Naive B cell (primary cell): ENCODE data around the gene SYNGR2. TPM values are rescaled to one million over a fixed set of nuclear protein-coding genes. Genes with fewer than 3 reads are reported as not detected.

Experiments
- ATAC-seq, 2 donors: fragments of 150-1000 bp; cut with Tn5 transposase; 2 replicates each; pipeline ENCODE4 v1.10.0; 2021; ENCODE audit warnings: low read depth in 2 of 2, mild to moderate bottlenecking in 2 of 2, moderate library complexity in 2 of 2
- DNase-seq: peaks from one replicate; pipeline ENCODE4 v3.0.0; 2022
- H3K27ac Mint-ChIP-seq, 6 donors: one replicate each; pipeline ENCODE4 v1.8.0; 2020 to 2022; ENCODE audit warnings: mild to moderate bottlenecking in 6 of 6, mixed read lengths in 6 of 6, moderate library complexity in 5 of 6, inconsistent platforms in 2 of 6
- H3K27me3 Mint-ChIP-seq, 3 donors: one replicate each; pipeline ENCODE4 v1.8.0; 2021 to 2022; ENCODE audit warnings: mixed read lengths in 3 of 3, mild to moderate bottlenecking in 1 of 3
- H3K36me3 Mint-ChIP-seq, 2 donors: one replicate each; pipeline ENCODE4 v1.8.0; 2020 to 2022; ENCODE audit warnings: mixed read lengths in 2 of 2, inconsistent platforms in 1 of 2, mild to moderate bottlenecking in 1 of 2
- H3K4me1 Mint-ChIP-seq, 3 donors: one replicate each; pipeline ENCODE4 v1.8.0; 2020 to 2022; ENCODE audit warnings: mixed read lengths in 3 of 3, inconsistent platforms in 1 of 3, mild to moderate bottlenecking in 1 of 3, moderate library complexity in 1 of 3
- H3K4me3 Mint-ChIP-seq, 8 donors: one replicate each; pipeline ENCODE4 v1.8.0; 2020 to 2022; ENCODE audit warnings: mild to moderate bottlenecking in 8 of 8, mixed read lengths in 8 of 8, moderate library complexity in 8 of 8, inconsistent platforms in 2 of 8
- H3K9me3 Mint-ChIP-seq, 7 donors: one replicate each; pipeline ENCODE4 v1.8.0; 2020 to 2022; ENCODE audit warnings: mixed read lengths in 7 of 7, mild to moderate bottlenecking in 5 of 7, inconsistent platforms in 2 of 7, moderate library complexity in 1 of 7
- polyA plus RNA-seq, 6 donors: library from polyadenylated mRNA; unstranded; fragments of 300-500 nt; fragmentation: Illumina TruSeq; gene quantifications; one replicate each; pipeline ENCODE4 v1.2.3, GENCODE V29; 2021; ENCODE audit warnings: low read depth in 6 of 6

SYNGR2 gene
- polyA plus RNA-seq, 6 donors from 2014 or later = 490 to 908 (median 562) TPM

GRCh38 chr17:78125976-78126894 is 42.1 kb upstream of the SYNGR2 start:
- peak overlapping the region in 7 of 8 donors; percentile 92 to 100 (median 95) for H3K4me3 Mint-ChIP-seq
- peaks cover 64 to 89% (median 65%) of the 10 kb centered on the region in 3 donors for H3K4me1 Mint-ChIP-seq

GRCh38 chr17:78126895-78127238 is 41.5 kb upstream of the SYNGR2 start:
- no peak for ATAC-seq
- H3K36me3 Mint-ChIP-seq = peaks cover 0 to 15% of the 10 kb centered on the region in 2 donors
- no peaks in the 10 kb centered on the region for H3K9me3 Mint-ChIP-seq
- H3K27me3 Mint-ChIP-seq = no peaks in the 10 kb centered on the region
- peaks cover 58 to 84% (median 58%) of the 10 kb centered on the region in 3 donors for H3K4me1 Mint-ChIP-seq
- H3K4me3 Mint-ChIP-seq = peak overlapping the region; percentile 92 to 100 (median 94)
- no peak for DNase-seq
- peak overlapping the region in 5 of 6 donors; percentile 70 to 97 (median 94) for H3K27ac Mint-ChIP-seq

More at GRCh38 chr17:78125976-78126894, 42.1 kb upstream of the SYNGR2 start:
- Mint-ChIP-seq H3K27me3 (no peaks in the 10 kb centered on the region), H3K27ac (peak overlapping the region in 4 of 6 donors; percentile 63 to 97 (median 92)), H3K9me3 (no peaks in the 10 kb centered on the region), H3K36me3 (peaks cover 0 to 15% of the 10 kb centered on the region in 2 donors)
- DNase-seq (no peak), ATAC-seq (no peak)

- peaks cover 0 to 15% of the 10 kb centered on the region in 2 donors for H3K36me3 Mint-ChIP-seq
- H3K4me3 Mint-ChIP-seq = peak overlapping the region; percentile 92 to 100 (median 94)
- peaks cover 55 to 82% (median 58%) of the 10 kb centered on the region in 3 donors for H3K4me1 Mint-ChIP-seq
- H3K9me3 Mint-ChIP-seq = no peaks in the 10 kb centered on the region
- DNase-seq = peak; percentile 68
- H3K27ac Mint-ChIP-seq = peak overlapping the region; percentile 48 to 97 (median 93)
- peak; percentile 13 to 21 for ATAC-seq
- no peaks in the 10 kb centered on the region for H3K27me3 Mint-ChIP-seq
Observed at GRCh38 chr17:78127239-78127887, 41.0 kb upstream of the SYNGR2 start.

- H3K4me1 Mint-ChIP-seq = peaks cover 54 to 82% (median 59%) of the 10 kb centered on the region in 3 donors
- H3K36me3 Mint-ChIP-seq = peaks cover 0 to 11% of the 10 kb centered on the region in 2 donors
- no peaks in the 10 kb centered on the region for H3K27me3 Mint-ChIP-seq
- peak overlapping the region; percentile 48 to 97 (median 93) for H3K27ac Mint-ChIP-seq
- DNase-seq = no peak
- no peaks in the 10 kb centered on the region for H3K9me3 Mint-ChIP-seq
- peak overlapping the region; percentile 92 to 100 (median 94) for H3K4me3 Mint-ChIP-seq
- ATAC-seq = no peak
Observed at GRCh38 chr17:78127888-78128550, 40.4 kb upstream of the SYNGR2 start.

- peaks cover 2 to 4% of the 10 kb centered on the region in 2 donors for H3K36me3 Mint-ChIP-seq
- peaks cover 54 to 82% (median 59%) of the 10 kb centered on the region in 3 donors for H3K4me1 Mint-ChIP-seq
- no peaks in the 10 kb centered on the region for H3K27me3 Mint-ChIP-seq
- DNase-seq (peak; percentile 74), ATAC-seq (peak; percentile 17 to 24)
- H3K27ac Mint-ChIP-seq = peak within 1 kb of the TSS; percentile 90 to 99 (median 98)
- no peaks in the 10 kb centered on the region for H3K9me3 Mint-ChIP-seq
- peak within 1 kb of the TSS; percentile 95 to 100 (median 97) for H3K4me3 Mint-ChIP-seq
Observed at GRCh38 chr17:78128551-78129350, 39.6 kb upstream of the SYNGR2 start, which contains the start of gene TMC6. TMC6 (minus strand) TSS chr17:78128755; CDS start chr17:78126832, 1,923 bp downstream.

- DNase-seq (peak; percentile 53), ATAC-seq (no peak)
- Mint-ChIP-seq H3K9me3 (no peaks in the 10 kb centered on the region), H3K4me1 (peaks cover 54 to 82% (median 59%) of the 10 kb centered on the region in 3 donors), H3K4me3 (peak overlapping the region; percentile 95 to 100 (median 97)), H3K27me3 (no peaks in the 10 kb centered on the region), H3K27ac (peak overlapping the region; percentile 90 to 99 (median 98)), H3K36me3 (peaks cover 0 to 5% of the 10 kb centered on the region in 2 donors)
Observed at GRCh38 chr17:78129351-78130089, 38.9 kb upstream of the SYNGR2 start.

GRCh38 chr17:78130090-78130436 is 38.3 kb upstream of the SYNGR2 start:
- Mint-ChIP-seq H3K9me3 (no peaks in the 10 kb centered on the region), H3K27ac (peak overlapping the region; percentile 70 to 99 (median 98)), H3K4me1 (peaks cover 58 to 81% (median 58%) of the 10 kb centered on the region in 3 donors), H3K4me3 (peak overlapping the region; percentile 95 to 100 (median 97)), H3K36me3 (peaks cover 0 to 5% of the 10 kb centered on the region in 2 donors), H3K27me3 (no peaks in the 10 kb centered on the region)
- DNase-seq (peak; percentile 34), ATAC-seq (no peak)

- Mint-ChIP-seq H3K9me3 (no peaks in the 10 kb centered on the region), H3K4me3 (peak within 1 kb of the TSS; percentile 95 to 100 (median 97)), H3K27me3 (no peaks in the 10 kb centered on the region), H3K27ac (peak within 1 kb of the TSS; percentile 95 to 99 (median 98)), H3K36me3 (peaks cover 4 to 5% of the 10 kb centered on the region in 2 donors), H3K4me1 (peaks cover 61 to 84% (median 61%) of the 10 kb centered on the region in 3 donors)
- ATAC-seq (peak; percentile 21 to 22), DNase-seq (peak; percentile 83)
Observed at GRCh38 chr17:78130437-78131101, 37.8 kb upstream of the SYNGR2 start, which contains the start of gene TMC8. TMC8 (plus strand) TSS chr17:78130771; CDS start chr17:78131589, 818 bp downstream.

GRCh38 chr17:78131172-78132083 is 37.0 kb upstream of the SYNGR2 start:
- H3K4me1 Mint-ChIP-seq = peaks cover 63 to 84% (median 67%) of the 10 kb centered on the region in 3 donors
- peak overlapping the region; percentile 95 to 99 (median 98) for H3K27ac Mint-ChIP-seq
- DNase-seq (peak; percentile 48), ATAC-seq (no peak)
- H3K27me3 Mint-ChIP-seq = no peaks in the 10 kb centered on the region
- H3K36me3 Mint-ChIP-seq = peaks cover 8% of the 10 kb centered on the region in 2 donors
- H3K4me3 Mint-ChIP-seq = peak overlapping the region; percentile 95 to 100 (median 97)
- no peaks in the 10 kb centered on the region for H3K9me3 Mint-ChIP-seq

- Mint-ChIP-seq H3K4me3 (peak overlapping the region; percentile 82 to 100 (median 98)), H3K27ac (peak overlapping the region; percentile 96 to 99 (median 98)), H3K4me1 (peaks cover 65 to 83% (median 68%) of the 10 kb centered on the region in 3 donors), H3K9me3 (no peaks in the 10 kb centered on the region), H3K36me3 (peaks cover 8% of the 10 kb centered on the region in 2 donors), H3K27me3 (no peaks in the 10 kb centered on the region)
- peak; percentile 61 to 65 for ATAC-seq
- peak; percentile 95 for DNase-seq
Observed at GRCh38 chr17:78132084-78132676, 36.2 kb upstream of the SYNGR2 start.
